ENCODE results near the gene ALPI. TPM values are rescaled to one million over a fixed set of nuclear protein-coding genes. Genes with fewer than 3 reads are reported as not detected.

The ALPI gene
- total RNA-seq, 2 donors from 2014 or later: not detected

GRCh38 chr2:232457121-232458011, 1.4 kb downstream of the ALPI start:
- intact Hi-C loops (cut with DNase I): no loop called here
- WGBS: 79% methylated on average over 21 of the region's 21 CpGs

GRCh38 chr2:232458051-232458660, 2.2 kb downstream of the ALPI start:
- intact Hi-C loops (cut with DNase I): no loop called here
- no peak for DNase-seq (ENCODE audit: low spot score)

More at GRCh38 chr2:232457121-232458011, 1.4 kb downstream of the ALPI start:
- no peaks in the 10 kb centered on the region for H3K4me1 ChIP-seq (replicated peaks)
- peaks cover 7% of the 10 kb centered on the region for H3K27me3 ChIP-seq (replicated peaks; ENCODE audit: insufficient read depth)
- H3K9me3 ChIP-seq: no peaks in the 10 kb centered on the region
- DNase-seq (ENCODE audit: low spot score): no peak
- H3K27ac ChIP-seq: no peak overlapping the region
- no peak for TF ChIP-seq CTCF (IDR thresholded peaks at IDR 0.05)
- TF ChIP-seq POLR2AphosphoS5 (IDR thresholded peaks at IDR 0.05): no peak
- TF ChIP-seq POLR2A (IDR thresholded peaks at IDR 0.05): no peak
- H3K4me3 ChIP-seq: no peak overlapping the region
- no peaks in the 10 kb centered on the region for H3K36me3 ChIP-seq

DNA sequence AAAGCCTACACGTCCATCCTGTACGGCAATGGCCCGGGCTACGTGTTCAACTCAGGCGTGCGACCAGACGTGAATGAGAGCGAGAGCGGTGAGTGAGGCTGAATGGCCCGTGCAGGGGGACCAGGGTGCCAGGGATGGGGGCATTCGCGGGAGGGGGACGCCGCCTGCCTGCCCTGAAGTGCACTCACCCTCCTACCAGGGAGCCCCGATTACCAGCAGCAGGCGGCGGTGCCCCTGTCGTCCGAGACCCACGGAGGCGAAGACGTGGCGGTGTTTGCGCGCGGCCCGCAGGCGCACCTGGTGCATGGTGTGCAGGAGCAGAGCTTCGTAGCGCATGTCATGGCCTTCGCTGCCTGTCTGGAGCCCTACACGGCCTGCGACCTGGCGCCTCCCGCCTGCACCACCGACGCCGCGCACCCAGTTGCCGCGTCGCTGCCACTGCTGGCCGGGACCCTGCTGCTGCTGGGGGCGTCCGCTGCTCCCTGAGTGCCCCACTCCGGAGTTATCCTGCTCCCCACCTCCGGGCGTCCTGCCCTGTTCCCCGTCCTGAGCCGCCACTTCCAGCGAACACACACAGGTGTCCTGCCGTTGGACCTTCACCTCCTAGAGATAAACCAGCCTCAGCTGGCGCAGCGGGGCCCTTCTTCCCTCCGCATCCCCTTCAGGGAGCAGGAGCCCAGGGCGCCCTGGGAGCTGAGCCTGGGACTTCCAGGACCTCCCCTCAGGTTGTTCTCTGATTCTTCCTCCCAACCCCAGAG, 2.9 kb downstream of the ALPI start:
- no peak overlapping the region for H3K4me3 ChIP-seq
- TF ChIP-seq POLR2AphosphoS5 (IDR thresholded peaks at IDR 0.05): no peak
- TF ChIP-seq CTCF (IDR thresholded peaks at IDR 0.05): no peak
- TF ChIP-seq POLR2A (IDR thresholded peaks at IDR 0.05): no peak
- H3K4me1 ChIP-seq (replicated peaks): no peaks in the 10 kb centered on the region
- peaks cover 7% of the 10 kb centered on the region for H3K27me3 ChIP-seq (replicated peaks; ENCODE audit: insufficient read depth)
- H3K9me3 ChIP-seq: no peaks in the 10 kb centered on the region
- no peak overlapping the region for H3K27ac ChIP-seq
- intact Hi-C loops (cut with DNase I): no loop called here
- no peak for DNase-seq (ENCODE audit: low spot score)
- no peaks in the 10 kb centered on the region for H3K36me3 ChIP-seq
- WGBS: 72% methylated on average over 56 of the region's 56 CpGs

More at GRCh38 chr2:232458051-232458660, 2.2 kb downstream of the ALPI start:
- H3K4me3 ChIP-seq: no peak overlapping the region
- H3K36me3 ChIP-seq: no peaks in the 10 kb centered on the region
- H3K27ac ChIP-seq: no peak overlapping the region
- 83% methylated on average over 25 of the region's 25 CpGs for WGBS
- TF ChIP-seq POLR2A (IDR thresholded peaks at IDR 0.05) (no peak), CTCF (IDR thresholded peaks at IDR 0.05) (no peak), POLR2AphosphoS5 (IDR thresholded peaks at IDR 0.05) (no peak)
- peaks cover 7% of the 10 kb centered on the region for H3K27me3 ChIP-seq (replicated peaks; ENCODE audit: insufficient read depth)
- H3K9me3 ChIP-seq: no peaks in the 10 kb centered on the region
- H3K4me1 ChIP-seq (replicated peaks): no peaks in the 10 kb centered on the region

GRCh38 chr2:232459419-232460035, 3.6 kb downstream of the ALPI start:
- intact Hi-C loops (cut with DNase I): no loop called here
- Histone ChIP-seq H3K9me3 (no peaks in the 10 kb centered on the region), H3K27ac (no peak overlapping the region), H3K4me1 (replicated peaks) (no peaks in the 10 kb centered on the region), H3K4me3 (no peak overlapping the region), H3K27me3 (replicated peaks; ENCODE audit: insufficient read depth) (peaks cover 7% of the 10 kb centered on the region), H3K36me3 (no peaks in the 10 kb centered on the region)
- WGBS: 86% methylated on average over 11 of the region's 11 CpGs
- TF ChIP-seq POLR2AphosphoS5 (IDR thresholded peaks at IDR 0.05) (no peak), POLR2A (IDR thresholded peaks at IDR 0.05) (no peak), CTCF (IDR thresholded peaks at IDR 0.05) (no peak)
- DNase-seq (ENCODE audit: low spot score): no peak

All from prostate gland (tissue), 2 donors.